Stimulated activated CD8-positive, alpha-beta memory T cell treated with anti-CD3 and anti-CD28 coated beads, Interleukin-7, amount 100 ng/mL, for 4 hours (primary cell): ENCODE measurements around the gene IL17RE.
A peak's percentile ranks its signal among the peaks of the same experiment; 100 is the strongest.
"Not testable (repeated sequence)": the region's sequence is repeated elsewhere in the genome, so short reads cannot be mapped to it uniquely, and the experiment has no call there.

Experiments used
- DNase-seq, 2 donors: peaks; one replicate each; pipeline ENCODE4 v3.0.0-alpha.2; 2020; ENCODE audit warnings: low read depth in 2 of 2

The IL17RE gene

DNA sequence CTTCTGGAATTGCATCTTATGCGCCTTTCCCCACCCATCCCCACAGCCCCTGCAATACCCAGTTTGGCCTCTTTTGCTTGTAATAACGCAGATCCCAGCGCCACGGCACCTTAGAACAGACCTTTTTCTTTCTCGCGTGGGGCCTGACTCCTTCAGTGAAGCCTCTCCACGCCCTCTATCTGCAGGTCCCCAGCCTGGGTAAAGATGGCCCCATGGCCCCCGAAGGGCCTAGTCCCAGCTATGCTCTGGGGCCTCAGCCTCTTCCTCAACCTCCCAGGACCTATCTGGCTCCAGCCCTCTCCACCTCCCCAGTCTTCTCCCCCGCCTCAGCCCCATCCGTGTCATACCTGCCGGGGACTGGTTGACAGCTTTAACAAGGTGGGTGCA lies 31.6 kb downstream of the IL17RE start:
- no peak for DNase-seq

DNA sequence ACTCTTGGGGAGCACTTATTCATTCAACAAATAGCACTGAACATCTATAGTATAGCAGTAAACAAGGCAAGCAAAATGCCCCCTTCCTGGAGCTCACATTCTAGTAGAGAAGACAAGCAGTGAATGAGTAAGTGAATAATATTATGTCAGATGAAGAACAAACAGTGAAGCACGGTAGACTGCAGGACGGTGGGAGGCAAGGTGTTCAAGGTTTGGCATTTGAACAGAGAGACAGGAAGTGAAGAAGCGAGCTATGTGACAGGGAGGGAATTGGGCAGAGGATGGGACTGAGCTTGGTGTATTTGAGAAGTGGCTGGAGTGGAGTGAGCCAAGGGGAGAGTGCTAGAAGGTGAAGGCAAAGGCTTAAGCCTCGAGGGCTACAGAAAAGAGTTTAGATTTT lies 32.3 kb downstream of the IL17RE start:
- DNase-seq = no peak

DNA sequence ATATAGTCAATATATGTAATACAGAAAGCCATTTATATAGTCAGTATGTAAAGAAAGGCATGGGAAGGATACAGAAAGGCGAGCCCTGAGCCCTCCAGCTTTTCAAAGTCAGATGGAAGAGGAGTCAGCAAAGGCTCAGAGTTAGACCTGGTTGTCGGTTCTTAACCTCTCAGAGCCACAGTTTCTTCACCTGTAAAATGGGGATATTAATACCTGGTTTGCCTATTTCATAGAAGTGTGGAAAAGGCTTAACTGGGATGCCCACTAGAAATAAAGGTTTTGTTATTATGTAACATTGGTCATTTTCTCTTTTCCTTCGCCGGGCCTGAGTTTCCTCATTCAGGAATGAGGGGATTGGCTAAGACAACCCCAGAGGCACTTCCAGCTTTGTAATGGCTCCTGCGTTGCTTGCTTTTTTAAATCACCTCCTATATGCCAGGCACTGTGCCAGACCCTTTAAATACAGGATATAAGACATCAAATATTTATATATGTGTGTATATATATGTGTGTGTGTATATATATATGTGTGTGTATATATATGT lies 33.4 kb downstream of the IL17RE start:
- DNase-seq = no peak

DNA sequence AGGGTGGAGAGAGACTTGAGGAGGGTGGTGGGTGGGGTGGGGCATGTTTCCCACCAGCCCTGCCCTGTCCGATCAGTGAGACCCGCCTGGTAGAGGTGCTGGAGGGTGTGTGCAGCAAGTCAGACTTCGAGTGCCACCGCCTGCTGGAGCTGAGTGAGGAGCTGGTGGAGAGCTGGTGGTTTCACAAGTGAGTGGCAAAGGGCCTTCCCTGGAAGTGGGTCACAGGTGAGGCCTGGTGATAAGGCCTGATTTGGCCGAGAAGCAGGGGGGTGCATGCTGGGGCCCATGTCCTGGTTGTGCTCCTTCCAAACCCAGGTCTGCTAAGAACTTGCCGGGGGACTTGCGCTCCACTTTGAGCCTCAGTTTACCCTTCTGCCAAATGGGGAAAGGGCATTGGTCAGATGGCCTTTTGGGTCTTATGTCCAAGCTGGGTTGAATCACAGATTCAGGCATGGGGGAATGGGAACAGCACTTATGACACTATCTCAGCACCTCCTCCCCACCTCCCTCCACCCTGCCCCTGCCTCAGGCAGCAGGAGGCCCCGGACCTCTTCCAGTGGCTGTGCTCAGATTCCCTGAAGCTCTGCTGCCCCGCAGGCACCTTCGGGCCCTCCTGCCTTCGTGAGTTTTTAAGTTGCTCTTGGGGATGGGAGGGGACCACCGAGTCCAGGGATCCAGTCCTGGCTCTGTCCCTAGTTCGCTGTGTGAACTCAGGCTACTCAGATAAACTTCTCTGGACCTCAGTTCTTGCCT lies 35.0 kb downstream of the IL17RE start:
- no peak for DNase-seq

DNA sequence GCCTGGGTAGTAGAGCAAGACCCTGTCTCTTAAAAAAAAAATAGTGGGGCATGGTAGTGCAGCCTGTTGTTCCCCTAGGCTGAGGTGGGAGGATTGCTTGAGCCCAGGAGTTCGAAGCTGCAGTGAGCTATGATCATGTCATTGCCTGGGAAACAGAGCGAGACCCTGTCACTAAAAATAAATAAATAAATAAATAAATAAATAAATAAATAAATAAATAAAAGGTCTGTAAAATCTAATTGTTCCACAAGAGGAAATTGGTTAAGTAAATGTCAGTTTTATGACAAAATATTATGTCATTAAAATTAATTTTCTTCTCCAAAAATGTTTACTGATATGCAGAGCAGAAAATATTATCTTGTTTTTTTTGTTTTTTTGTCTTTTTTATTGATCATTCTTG lies 36.3 kb downstream of the IL17RE start:
- DNase-seq = no peak

DNA sequence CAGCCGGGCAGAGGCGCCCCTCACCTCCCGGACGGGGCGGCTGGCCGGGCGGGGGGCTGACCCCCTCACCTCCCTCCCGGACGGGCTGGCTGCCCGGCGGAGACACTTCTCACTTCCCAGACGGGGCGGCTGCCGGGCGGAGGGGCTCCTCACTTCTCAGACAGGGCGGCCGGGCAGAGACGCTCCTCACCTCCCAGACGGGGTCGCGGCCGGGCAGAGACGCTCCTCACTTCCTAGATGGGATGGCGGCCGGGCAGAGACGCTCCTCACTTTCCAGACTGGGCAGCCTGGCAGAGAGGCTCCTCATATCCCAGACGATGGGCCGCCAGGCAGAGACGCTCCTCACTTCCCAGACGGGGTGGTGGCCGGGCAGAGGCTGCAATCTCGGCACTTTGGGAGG lies 37.3 kb downstream of the IL17RE start:
- DNase-seq = not testable (repeated sequence)

DNA sequence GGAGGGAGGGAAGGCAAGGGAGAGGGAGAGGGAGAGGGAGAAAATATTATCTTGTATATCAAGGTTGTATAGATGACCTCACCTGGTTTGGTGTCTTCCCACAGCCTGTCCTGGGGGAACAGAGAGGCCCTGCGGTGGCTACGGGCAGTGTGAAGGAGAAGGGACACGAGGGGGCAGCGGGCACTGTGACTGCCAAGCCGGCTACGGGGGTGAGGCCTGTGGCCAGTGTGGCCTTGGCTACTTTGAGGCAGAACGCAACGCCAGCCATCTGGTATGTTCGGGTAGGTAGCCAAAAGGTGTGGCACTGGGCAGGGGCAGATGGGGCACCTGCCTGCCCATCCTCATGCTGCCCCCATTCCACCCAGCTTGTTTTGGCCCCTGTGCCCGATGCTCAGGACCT lies 38.1 kb downstream of the IL17RE start:
- DNase-seq = no peak

DNA sequence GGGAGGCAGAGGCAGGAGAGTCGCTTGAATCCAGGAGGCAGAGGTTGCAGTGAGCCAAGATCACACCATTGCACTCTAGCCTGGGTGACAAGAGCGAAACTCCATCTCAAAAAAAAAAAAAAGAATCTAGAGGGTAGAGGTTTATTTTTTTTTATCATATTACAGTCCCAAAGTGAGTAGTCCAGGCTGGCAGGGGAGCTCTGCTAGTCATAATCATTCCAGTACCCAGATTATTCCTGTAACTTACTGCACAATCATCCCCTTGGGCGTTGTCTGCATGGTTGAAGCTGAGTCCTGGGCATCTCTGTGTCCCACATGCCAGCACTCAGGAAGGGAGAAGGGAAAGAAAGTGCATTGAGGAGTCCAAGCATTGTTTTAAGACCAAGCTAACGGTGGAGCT lies 39.5 kb downstream of the IL17RE start:
- DNase-seq = no peak

DNA sequence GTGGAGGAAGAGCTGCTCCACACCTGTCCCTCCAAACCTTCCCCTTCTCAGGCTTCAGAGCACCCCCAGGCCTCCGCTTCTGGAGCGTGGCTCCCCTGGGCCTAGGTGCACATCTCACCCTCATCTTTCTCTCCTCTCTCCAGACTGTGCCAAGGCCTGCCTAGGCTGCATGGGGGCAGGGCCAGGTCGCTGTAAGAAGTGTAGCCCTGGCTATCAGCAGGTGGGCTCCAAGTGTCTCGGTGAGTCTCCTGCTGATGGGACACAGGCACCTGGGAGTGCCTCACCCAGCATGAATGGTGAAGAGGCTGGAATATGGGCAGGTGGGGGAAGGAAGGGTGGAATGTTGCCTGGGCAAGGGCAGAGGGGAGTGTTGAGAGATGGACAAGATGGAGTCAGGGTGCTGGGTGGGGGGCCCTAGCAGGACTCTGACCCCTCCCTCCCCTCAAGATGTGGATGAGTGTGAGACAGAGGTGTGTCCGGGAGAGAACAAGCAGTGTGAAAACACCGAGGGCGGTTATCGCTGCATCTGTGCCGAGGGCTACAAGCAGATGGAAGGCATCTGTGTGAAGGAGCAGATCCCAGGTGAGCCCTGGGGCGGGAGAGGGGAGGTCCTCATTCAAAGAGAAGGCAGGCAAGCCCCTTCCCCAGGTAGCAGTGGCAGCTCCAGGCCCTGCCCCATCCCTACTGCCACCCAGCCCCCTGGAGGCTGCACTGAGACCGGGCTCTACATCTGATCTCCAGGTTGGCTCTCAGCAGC lies 40.5 kb downstream of the IL17RE start:
- DNase-seq = no peak

DNA sequence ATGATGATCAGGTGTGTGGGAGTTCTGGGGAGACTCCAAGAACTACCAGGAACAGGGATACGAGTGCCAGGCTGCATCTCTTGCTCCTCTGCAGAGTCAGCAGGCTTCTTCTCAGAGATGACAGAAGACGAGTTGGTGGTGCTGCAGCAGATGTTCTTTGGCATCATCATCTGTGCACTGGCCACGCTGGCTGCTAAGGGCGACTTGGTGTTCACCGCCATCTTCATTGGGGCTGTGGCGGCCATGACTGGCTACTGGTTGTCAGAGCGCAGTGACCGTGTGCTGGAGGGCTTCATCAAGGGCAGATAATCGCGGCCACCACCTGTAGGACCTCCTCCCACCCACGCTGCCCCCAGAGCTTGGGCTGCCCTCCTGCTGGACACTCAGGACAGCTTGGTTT lies 41.6 kb downstream of the IL17RE start:
- DNase-seq = no peak

DNA sequence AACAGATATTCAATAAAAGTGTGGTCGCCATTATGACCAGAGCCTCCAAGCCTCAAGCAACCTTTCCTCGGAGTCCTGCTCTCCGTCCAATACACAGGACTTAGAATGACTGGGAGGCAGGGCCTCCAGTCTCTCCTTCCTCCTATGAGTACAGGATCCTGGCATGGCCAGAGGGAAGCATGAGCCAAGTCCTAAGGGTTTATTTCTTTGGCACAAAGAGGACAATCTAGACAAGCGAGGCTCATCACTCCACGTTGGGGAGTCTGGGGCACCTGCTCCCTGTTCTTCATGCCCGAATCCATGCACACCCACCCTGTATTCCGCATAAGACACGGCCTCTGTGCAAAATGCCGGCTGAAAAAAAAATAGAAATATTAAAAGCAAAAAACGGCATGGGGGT lies 42.7 kb downstream of the IL17RE start:
- DNase-seq = no peak

DNA sequence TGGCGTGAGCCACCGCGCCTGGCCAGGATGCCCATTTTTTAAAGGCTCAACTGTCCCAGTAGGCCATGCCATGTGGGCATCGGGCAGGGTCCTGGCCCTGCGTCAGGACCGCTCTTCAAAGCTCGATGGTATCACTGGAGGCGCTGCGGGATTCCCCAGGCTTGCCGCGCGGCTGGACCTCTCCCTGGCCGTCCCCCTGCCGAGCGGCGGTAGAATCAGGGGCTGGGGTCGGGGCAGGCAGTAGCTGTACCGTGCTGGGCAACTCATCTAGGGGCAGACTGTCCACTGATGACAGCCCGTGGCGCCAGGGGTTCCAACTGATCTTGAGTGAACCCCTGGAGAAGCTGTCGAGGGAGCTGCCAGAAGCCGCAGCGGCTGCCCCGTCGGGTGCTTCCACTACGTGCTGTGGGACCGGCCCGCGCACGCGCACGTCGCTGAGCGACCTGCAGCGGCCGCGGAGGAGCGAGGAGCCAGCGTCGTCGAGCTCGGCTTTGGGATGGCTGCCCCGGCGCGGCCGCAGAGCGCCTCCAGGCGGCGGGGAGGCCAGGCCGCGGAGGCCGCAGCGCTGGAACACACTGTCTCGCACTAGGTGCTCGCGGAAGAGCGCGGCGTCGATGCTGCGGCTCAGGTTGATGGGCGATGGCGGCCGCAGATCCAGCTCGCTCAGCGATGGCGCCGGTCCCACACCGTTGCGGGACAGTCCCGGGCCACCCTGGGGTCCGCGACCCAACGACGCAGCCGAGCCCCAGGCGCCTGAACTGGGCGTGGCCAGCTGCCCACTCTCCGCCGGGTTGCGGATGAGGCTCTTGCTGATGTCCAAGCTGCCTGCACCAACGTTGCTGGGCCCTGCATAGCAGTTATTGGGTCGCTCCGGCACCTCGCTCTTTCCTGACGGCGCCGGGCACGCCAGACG lies 43.7 kb downstream of the IL17RE start:
- peak; percentile 48 to 86 for DNase-seq

DNA sequence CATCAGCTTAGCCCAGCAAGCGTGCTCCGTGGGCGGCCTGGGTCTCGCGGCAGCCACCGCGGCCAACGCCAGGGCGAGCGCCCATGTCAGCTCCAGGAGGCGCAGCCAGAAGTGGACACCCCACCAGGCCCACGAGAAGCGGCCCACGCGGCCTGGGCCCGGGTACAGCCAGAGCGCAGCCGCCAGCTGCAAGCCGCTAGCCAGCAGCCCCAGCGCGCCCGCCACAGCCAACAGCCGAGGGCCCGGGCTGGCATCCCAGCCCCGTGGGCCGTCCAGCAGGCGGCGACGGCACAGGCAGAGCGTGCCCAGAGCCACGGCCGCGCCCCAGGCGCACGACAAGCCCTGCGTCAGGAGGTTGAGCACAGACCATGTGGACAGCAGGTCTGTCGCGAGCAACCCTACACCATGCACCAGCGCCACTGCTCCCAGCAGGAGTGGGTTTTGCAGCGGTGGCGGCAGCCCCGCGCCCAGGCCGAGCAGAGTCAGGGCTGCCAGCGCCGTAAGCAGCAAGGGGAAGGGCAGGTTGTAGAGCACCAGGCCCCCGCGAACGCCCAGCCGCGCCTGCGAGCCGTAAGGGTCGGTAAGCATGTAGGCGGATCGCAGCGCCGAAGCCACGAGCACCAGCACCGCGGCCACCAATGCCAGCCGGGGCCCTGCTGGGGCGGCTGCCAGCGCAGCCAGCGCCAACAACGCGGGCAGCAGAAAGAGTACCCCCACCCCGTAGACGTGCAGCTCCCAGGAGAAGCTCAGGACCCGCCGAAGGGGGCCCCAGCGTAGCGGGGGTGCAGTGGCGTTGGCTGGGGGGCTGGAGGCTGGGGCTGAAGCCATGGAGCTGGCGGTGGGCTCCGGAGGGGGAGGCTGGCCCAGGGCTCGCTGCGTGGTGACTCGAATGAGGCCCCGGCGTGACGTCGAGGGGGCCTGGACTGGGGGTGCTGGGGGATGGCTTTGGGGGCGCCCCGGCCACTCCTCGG lies 44.7 kb downstream of the IL17RE start:
- DNase-seq = no peak

DNA sequence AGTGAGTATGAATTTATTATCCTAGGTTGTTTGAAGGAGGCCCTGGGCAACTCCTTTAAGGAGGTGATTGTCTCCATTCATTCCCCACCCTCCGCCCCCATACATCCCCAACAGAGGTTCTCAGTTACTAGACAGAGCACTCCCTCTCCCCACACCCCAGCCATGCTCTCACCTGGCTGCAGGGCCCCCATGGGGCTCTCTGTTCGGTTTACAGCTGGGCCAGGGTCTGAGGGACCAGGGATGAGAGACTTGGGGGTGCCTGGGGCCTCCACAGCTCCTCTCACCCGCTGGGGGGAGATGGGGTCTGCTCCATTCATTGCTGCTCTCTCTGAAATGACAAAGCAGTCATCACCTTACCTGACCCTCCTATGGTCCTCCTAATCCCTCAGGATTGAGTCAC lies 45.9 kb downstream of the IL17RE start:
- DNase-seq = no peak

DNA sequence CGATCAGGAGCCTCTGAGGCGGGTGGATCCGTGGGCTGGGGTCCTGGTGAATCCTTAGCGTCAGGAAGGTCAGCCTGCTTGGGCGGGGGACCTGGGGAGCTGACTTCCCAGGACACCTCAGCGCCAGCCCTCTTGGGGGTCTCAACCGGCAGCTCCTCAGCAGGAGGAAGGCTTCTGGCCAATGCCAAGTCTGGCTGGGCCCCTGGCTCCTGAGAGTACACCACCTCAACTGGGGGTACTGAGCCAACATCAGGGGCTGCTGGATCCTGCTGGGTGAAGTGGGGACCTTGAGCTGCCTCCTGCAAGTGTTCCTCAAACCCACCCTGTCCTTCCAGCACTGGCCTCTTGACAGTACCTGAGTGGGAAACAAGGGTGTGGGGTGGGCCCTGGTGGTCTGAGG lies 46.5 kb downstream of the IL17RE start:
- no peak for DNase-seq

DNA sequence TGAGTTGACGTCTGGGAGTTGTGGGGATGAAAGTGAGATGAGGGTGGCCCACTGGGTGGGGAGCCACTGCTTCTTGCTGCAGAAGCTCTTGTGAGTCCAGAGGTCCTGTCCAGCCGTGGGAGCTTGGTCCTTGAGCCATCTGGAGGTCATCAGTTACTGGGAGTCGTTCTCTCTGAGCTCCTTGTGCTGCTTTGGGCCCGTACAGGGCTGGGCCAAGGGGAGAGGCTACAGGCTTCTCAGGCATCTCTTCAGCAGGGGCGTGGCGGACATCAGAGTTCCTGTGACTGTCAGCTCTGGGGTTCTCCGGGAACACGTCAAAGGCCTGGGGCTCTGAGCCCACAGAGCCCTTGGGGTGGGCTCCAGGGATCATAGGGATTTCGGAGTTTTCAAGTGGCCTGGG lies 47.0 kb downstream of the IL17RE start:
- no peak for DNase-seq

DNA sequence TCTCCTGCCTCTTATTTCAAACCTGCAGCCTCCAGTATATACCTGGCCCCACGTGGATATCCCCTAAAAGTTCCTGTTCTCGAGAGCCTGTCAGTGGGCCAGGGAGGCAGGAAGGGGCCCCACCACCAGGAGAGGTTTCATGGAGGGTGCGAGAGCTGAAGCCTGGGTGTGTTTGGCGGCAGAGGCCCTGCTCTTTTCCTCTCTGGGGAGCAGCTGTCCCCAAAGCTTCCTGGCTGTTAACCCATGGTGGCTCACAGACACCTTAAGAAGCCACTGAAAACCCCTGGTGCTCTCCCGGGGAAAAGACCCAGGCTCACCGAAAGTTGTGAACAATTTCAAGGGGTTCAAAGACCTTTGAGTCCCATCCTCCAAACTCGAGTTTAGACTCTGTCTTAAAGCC lies 48.5 kb downstream of the IL17RE start:
- DNase-seq = no peak

DNA sequence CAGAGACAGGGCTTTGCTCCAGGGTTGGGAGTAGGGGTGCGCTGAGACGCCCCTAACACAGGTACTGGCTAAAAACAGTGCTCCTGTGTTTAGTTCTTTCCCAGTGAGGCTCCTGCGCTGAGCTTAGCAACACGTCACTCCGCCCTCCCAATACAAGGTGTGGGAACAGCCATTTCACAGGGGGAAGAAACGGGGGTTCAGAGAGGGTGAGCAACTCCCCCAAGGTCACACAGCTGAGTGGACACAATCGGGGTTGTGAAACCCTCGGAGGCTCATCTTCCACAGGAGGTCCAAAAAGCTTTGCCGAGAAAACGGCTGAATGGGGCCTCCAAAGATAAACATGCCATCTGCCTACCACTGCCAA lies 48.9 kb downstream of the IL17RE start:
- DNase-seq = no peak

DNA sequence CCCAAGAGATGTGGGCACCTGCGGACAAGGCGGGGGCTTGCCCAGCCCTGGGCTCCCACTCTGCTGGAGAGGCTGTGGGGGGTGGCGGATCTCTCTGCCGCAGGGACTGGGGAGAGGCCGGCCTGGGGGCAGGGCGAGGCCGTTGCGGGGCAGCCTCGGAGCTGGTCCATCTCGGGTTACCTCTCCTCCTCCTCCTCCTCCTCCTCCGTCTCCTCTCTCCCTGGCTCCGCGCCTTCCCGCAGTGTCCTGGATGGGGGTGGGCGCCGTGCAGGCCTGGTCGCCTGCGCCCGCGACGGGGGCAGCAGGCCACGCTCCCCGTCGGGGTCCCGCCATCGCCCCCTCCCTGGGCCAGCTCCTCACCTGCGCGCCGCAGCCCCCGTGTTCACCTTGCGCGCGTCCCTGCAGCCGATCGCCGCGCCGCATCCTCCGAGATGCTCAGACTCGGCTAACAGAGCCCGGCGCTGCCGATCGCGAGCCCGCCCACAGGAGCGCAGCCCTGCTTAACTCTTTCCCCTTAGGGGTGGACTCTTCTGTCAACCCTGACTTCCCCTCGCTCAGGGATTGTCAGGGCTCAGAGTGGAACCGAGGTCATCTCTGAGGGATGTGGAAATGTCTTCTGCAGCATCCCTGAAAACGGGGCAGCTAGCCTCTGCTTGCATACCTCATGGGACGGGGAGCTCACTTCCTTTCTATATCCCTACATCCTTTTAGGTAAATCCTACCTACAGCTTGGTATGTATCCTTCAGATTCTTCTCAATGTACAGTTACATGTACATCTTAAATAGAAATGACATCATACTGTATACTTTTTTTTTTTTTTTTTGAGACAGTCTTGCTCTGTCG lies 49.5 kb downstream of the IL17RE start, which contains the start of gene PRRT3:
PRRT3 (minus strand) TSS at position 447 of the 844 bp plus-strand sequence. CDS start 2,293 bp downstream, outside the sequence.
- DNase-seq = peak; percentile 15 to 44

DNA sequence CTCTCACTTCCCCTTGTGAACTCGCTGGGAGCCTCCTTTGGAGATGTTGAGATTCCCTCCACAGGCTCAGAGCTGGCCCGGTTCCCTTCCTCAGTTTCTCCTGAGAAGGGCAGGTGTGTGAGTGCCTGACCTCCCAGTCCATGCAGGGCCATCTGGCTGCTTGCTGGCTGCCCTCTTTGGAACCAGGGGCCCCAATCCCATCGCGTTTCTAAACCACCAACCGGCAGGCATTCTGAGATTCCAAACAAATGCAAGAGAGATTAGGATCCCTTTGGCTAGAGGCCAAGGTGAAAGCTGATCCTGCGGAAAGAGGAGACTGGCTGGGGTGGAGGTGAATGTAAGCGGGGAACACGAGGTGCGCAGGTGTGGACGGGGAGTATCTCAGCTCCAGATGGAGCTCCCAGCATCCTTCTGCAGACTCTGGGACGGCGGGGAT lies 52.4 kb downstream of the IL17RE start:
- DNase-seq = no peak
